H1 (cell line): ENCODE results near the gene DNAJC5G. TPM values are rescaled to one million over a fixed set of nuclear protein-coding genes. Genes with fewer than 3 reads are reported as not detected.
A peak's percentile ranks its signal among the peaks of the same experiment; 100 is the strongest.

Source experiments
- CHD7 ChIP-seq: fragments of 300-600 bp; sonication (generic); IDR thresholded peaks from 2 replicates; pipeline ENCODE4 v1.7.1; 2012; ENCODE audit warnings: low read length, moderate library complexity, mild to moderate bottlenecking, inconsistent platforms; ENCODE audit not compliant: insufficient replicate concordance
- CREB1 ChIP-seq: IDR thresholded peaks from 2 replicates; pipeline ENCODE4 v1.6.1; 2012; ENCODE audit warnings: inconsistent platforms
- EGR1 ChIP-seq: IDR thresholded peaks from 2 replicates; pipeline ENCODE4 v1.6.1; 2011; ENCODE audit warnings: low read depth, low read length, borderline replicate concordance
- EZH2 ChIP-seq: fragments of 200-600 bp; sonication (generic); IDR thresholded peaks from 2 replicates; pipeline ENCODE4 v1.7.1; 2012; ENCODE audit warnings: low read depth, mild to moderate bottlenecking, moderate library complexity, low read length, inconsistent platforms; ENCODE audit not compliant: severe bottlenecking
- PHF8 ChIP-seq: fragments of 200-600 bp; sonication (generic); conservative IDR thresholded peaks from 2 replicates; pipeline ENCODE4 v1.7.1; 2012; ENCODE audit warnings: low read depth, mild to moderate bottlenecking, inconsistent platforms, low read length, moderate library complexity
- RBBP5 ChIP-seq: IDR thresholded peaks from 2 replicates; pipeline ENCODE4 v1.7.1; 2012; ENCODE audit warnings: low read depth, mild to moderate bottlenecking, inconsistent platforms, low read length, moderate library complexity, borderline replicate concordance
- RXRA ChIP-seq: IDR thresholded peaks from 2 replicates; pipeline ENCODE4 v1.6.1; 2011; ENCODE audit warnings: low read depth, mild to moderate bottlenecking, low read length, moderate library complexity; ENCODE audit not compliant: insufficient read depth
- SUZ12 ChIP-seq: fragments of 200-600 bp; sonication (generic); IDR thresholded peaks from 2 replicates; pipeline ENCODE4 v1.6.1; 2012; ENCODE audit warnings: mild to moderate bottlenecking, inconsistent platforms, low read length, moderate library complexity, mixed read lengths
- polyA plus RNA-seq, 7 experiments: library from polyadenylated mRNA; depleted of rRNA in 3 of 7; stranded (reverse) in 5 of 7; unstranded in 2 of 7; fragments of >200 nt in 5 of 7; fragments of 200-250 nt in 2 of 7; gene quantifications; 1 replicate in 5 of 7; 2 replicates in 1 of 7; 4 replicates in 1 of 7; pipeline versions ENCODE4 v1.2.1 to v1.2.3, GENCODE V29; 2011 to 2013; ENCODE audit warnings: missing spikeins in 2 of 7, mixed read lengths in 2 of 7
- total RNA-seq: library from RNA; stranded (reverse); fragmentation: NEBNext Ultra II Directional; extraction: Animal tissue kit (Norgen Biotek cat#: 25700); gene quantifications from 2 replicates; pipeline ENCODE4 v1.2.1, GENCODE V29; 2021

DNAJC5G gene
- total and polyA plus RNA-seq, 2 of the 8 experiments (the other 6 are each of a cell fraction or from before 2014, with no cell fraction given), result 0.83 to 1.4 TPM

- no peak for TF ChIP-seq CHD7
- TF ChIP-seq SUZ12, result peak; percentile 74; the same call in 1 of the 2 replicates
- TF ChIP-seq EZH2, result peak; percentile 57
- TF ChIP-seq RBBP5, result no peak
- TF ChIP-seq CREB1, result no peak
- no peak for TF ChIP-seq PHF8
- no peak for TF ChIP-seq EGR1
- no peak for TF ChIP-seq RXRA
Measured at GRCh38 chr2:27307545-27308358, 32.5 kb downstream of the DNAJC5G start (continued).
